HepG2 (cell line): Measurements from ENCODE around the gene CUL7. TPM values are rescaled to one million over a fixed set of nuclear protein-coding genes. Genes with fewer than 3 reads are reported as not detected.

ENCODE experiments used
- ARID5B ChIP-seq: IDR thresholded peaks from 2 replicates; pipeline ENCODE4 v1.4.0; 2020; ENCODE audit warnings: mild to moderate bottlenecking, missing genetic modification reagents
- BCL3 ChIP-seq: sonication (generic); formaldehyde crosslinking; IDR thresholded peaks from 2 replicates; pipeline ENCODE4 v1.5.1; 2020; ENCODE audit warnings: mild to moderate bottlenecking, missing genetic modification reagents, moderate library complexity
- BRF2 ChIP-seq: sonication (generic); formaldehyde crosslinking; IDR thresholded peaks from 2 replicates; pipeline ENCODE4 v1.8.1; 2022; ENCODE audit warnings: mild to moderate bottlenecking, missing genetic modification reagents
- GABPA ChIP-seq, 2 experiments: IDR thresholded peaks; 2 replicates each; pipeline ENCODE4 v1.6.1; 2011 to 2016; ENCODE audit warnings: low read depth in 2 of 2, low read length in 1 of 2, missing biosample characterization in 1 of 2, missing genetic modification characterization in 1 of 2
- GMEB1 ChIP-seq: sonication (generic); formaldehyde crosslinking; IDR thresholded peaks from 2 replicates; pipeline ENCODE4 v1.5.1; 2020; ENCODE audit warnings: missing genetic modification reagents, mild to moderate bottlenecking, borderline replicate concordance
- HNF4G ChIP-seq, 2 experiments: sonication (generic) in 1 of 2; formaldehyde crosslinking in 1 of 2; IDR thresholded peaks; 2 replicates each; pipeline versions ENCODE4 v1.4.0 to v1.6.1; 2011 to 2020; ENCODE audit warnings: borderline replicate concordance in 2 of 2, low read depth in 2 of 2, mild to moderate bottlenecking in 2 of 2, low read length in 1 of 2, missing genetic modification reagents in 1 of 2, moderate library complexity in 1 of 2
- IKZF4 ChIP-seq: sonication (generic); formaldehyde crosslinking; IDR thresholded peaks from 2 replicates; pipeline ENCODE4 v1.5.1; 2020; ENCODE audit warnings: borderline replicate concordance, mild to moderate bottlenecking, low read depth, missing genetic modification reagents; ENCODE audit errors: not compliant biosample characterization
- NR0B2 ChIP-seq: sonication (generic); formaldehyde crosslinking; IDR thresholded peaks from 2 replicates; pipeline ENCODE4 v1.4.0; 2020; ENCODE audit warnings: mild to moderate bottlenecking, missing genetic modification reagents
- PRPF4 ChIP-seq: fragments of 200-400 bp; formaldehyde crosslinking; IDR thresholded peaks from 2 replicates; pipeline ENCODE4 v1.6.1; 2016; ENCODE audit warnings: low read length, low read depth; ENCODE audit not compliant: poor library complexity, severe bottlenecking
- RFX1 ChIP-seq: fragments of 450-650 bp; IDR thresholded peaks from 2 replicates; pipeline ENCODE4 v1.6.1; 2017
- ZNF274 ChIP-seq: sonication (generic); formaldehyde crosslinking; IDR thresholded peaks from 2 replicates; pipeline ENCODE4 v1.5.1; 2020; ENCODE audit warnings: mild to moderate bottlenecking, missing genetic modification reagents
- ZNF280B ChIP-seq: sonication (generic); formaldehyde crosslinking; IDR thresholded peaks from 2 replicates; pipeline ENCODE4 v1.5.0; 2020; ENCODE audit warnings: missing genetic modification reagents, mild to moderate bottlenecking, borderline replicate concordance
- ZNF296 ChIP-seq: sonication (generic); formaldehyde crosslinking; conservative IDR thresholded peaks from 2 replicates; pipeline ENCODE4 v1.5.0; 2020; ENCODE audit warnings: mild to moderate bottlenecking, missing genetic modification reagents
- ZNF441 ChIP-seq: sonication (generic); formaldehyde crosslinking; IDR thresholded peaks from 2 replicates; pipeline ENCODE4 v1.7.0; 2021; ENCODE audit warnings: missing genetic modification reagents, borderline replicate concordance
- ZNF580 ChIP-seq: IDR thresholded peaks from 2 replicates; pipeline ENCODE4 v1.6.1; 2016; ENCODE audit warnings: low read depth, borderline replicate concordance
- ZNF7 ChIP-seq: IDR thresholded peaks from 2 replicates; pipeline ENCODE4 v1.6.1; 2016; ENCODE audit warnings: missing biosample characterization, missing genetic modification reagents
- ZSCAN9 ChIP-seq: IDR thresholded peaks from 2 replicates; pipeline ENCODE4 v1.6.1; 2016; ENCODE audit warnings: borderline replicate concordance
- polyA plus RNA-seq, 8 experiments: library from polyadenylated mRNA; depleted of rRNA in 3 of 8; stranded (reverse) in 7 of 8; unstranded in 1 of 8; fragments of >200 nt; fragmentation: Illumina TruSeq in 4 of 8; extraction: Trizol in 4 of 8; gene quantifications; 2 replicates each; pipeline versions ENCODE4 v1.2.1 to v1.2.3, GENCODE V29; 2011 to 2016; ENCODE audit warnings: low read depth in 4 of 8, missing spikeins in 1 of 8, mixed read lengths in 1 of 8; ENCODE audit not compliant: insufficient read depth in 1 of 8
- total RNA-seq, 5 experiments: library from RNA; depleted of rRNA; stranded (reverse); fragments of >200 nt; fragmentation: Illumina TruSeq; extraction: Trizol; gene quantifications; 2 replicates each; pipeline ENCODE4 v1.2.3, GENCODE V29; 2016; ENCODE audit warnings: low read depth in 1 of 5

The CUL7 gene
- total and polyA plus RNA-seq, 2 of the 13 experiments (the other 11 are each of a cell fraction or from before 2014, with no cell fraction given), result 32.0 to 60.7 TPM

- TF ChIP-seq ARID5B (CRISPR knock-in tag) (peak; percentile 15; the same call in 1 of the 2 replicates), BCL3 (CRISPR knock-in tag) (no peak), ZSCAN9 (CRISPR knock-in tag) (no peak; the same call in 1 of the 2 replicates), GABPA (IDR thresholded peaks at IDR 0.05; ENCODE audit: low read depth, low read length) (peak; percentile 62), GABPA (CRISPR knock-in tag; IDR thresholded peaks at IDR 0.05; ENCODE audit: low read depth) (peak; percentile 94), ZNF280B (no peak; the same call in 1 of the 2 replicates), BRF2 (CRISPR knock-in tag) (no peak), IKZF4 (CRISPR knock-in tag) (no peak), GMEB1 (CRISPR knock-in tag) (peak; percentile 96), RFX1 (no peak; the same call in 1 of the 2 replicates), NR0B2 (CRISPR knock-in tag) (peak; percentile 74; the same call in 1 of the 2 replicates), ZNF274 (CRISPR knock-in tag) (no peak), ZNF7 (no peak), HNF4G (IDR thresholded peaks at IDR 0.05; ENCODE audit: borderline replicate concordance, low read depth, low read length) (no peak), HNF4G (CRISPR knock-in tag; IDR thresholded peaks at IDR 0.05; ENCODE audit: borderline replicate concordance, low read depth) (no peak), ZNF580 (CRISPR knock-in tag) (peak; percentile 85; the same call in 1 of the 2 replicates), ZNF296 (CRISPR knock-in tag) (no peak), PRPF4 (no peak), ZNF441 (CRISPR knock-in tag) (no peak; the same call in 1 of the 2 replicates)
Measured at GRCh38 chr6:43013843-43014433, 39.7 kb downstream of the CUL7 start, which contains the start of the genes KLHDC3 and MEA1 (continued).
